Measurements from ENCODE around the gene KCNS3. TPM values are rescaled to one million over a fixed set of nuclear protein-coding genes. Genes with fewer than 3 reads are reported as not detected.
A peak's percentile ranks its signal among the peaks of the same experiment; 100 is the strongest.

The KCNS3 gene
- polyA plus RNA-seq, 3 donors, result 5.4 to 9.9 (median 7.7) TPM

DNA sequence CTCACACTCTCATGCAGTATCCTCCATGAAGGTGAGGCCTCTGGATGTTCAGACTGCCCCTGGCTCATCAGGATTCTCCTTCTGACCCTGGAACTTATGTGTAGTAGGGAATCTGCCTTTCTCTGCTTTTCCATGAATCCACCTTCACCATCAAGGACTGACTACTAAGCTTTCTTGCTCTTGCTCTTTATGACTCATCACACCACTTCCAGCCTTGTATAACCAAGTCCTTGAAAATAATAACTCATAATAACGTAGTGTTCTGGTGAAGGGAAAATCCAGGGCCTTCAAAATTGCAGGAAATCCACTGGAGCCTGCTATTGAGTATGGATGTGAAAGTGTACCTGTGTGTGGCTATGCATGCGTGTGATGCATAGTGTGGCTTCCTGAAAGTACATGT, 11.3 kb upstream of the KCNS3 start:
- DNase-seq (ENCODE audit: extremely low read depth in 1 of 11, low read depth in 9 of 11, low spot score in 4 of 11), result no peak

DNA sequence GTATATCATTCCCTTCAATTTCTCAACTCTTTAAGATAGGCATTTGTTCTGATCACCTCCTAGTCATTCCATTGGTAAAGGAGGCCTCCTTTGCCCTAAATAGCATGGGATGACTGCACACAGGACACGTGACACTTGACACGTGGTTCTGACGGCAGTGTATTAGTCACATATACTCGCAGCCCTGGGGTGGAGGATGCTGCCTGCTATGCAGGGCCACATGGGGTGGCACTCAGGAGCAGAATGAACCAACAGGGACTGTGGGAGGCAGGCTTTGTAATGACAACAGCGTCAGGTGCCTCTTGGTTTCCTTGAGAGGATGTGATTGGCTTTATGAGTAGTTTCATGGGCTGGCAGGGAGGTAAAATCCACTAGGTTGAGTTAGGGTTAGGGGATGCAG, 9.3 kb upstream of the KCNS3 start:
- no peak for DNase-seq (ENCODE audit: extremely low read depth in 1 of 11, low read depth in 9 of 11, low spot score in 4 of 11)

- no peak for DNase-seq (ENCODE audit: extremely low read depth in 1 of 11, low read depth in 9 of 11, low spot score in 4 of 11)
Observed at GRCh38 chr2:17871639-17872038, 6.8 kb upstream of the KCNS3 start.

DNA sequence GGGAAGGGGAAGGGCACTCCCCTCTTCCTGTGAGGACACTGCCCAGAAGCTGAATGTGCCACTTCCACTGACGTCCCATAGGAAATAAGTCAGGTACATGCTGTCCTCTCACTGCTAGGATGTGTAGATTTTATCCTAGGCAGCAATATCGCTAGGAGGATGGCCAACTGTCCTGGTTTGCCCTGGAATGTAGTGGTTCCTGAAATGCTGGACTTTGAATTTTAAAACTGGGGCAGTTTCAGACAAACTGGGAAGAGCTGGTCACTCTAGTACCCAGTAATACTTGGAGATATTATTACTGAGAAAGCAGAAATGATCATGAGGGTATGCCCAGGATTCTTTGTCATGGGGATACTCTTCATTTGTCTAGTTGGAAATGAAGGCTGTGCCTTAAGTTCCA, 5.4 kb upstream of the KCNS3 start:
- DNase-seq (ENCODE audit: extremely low read depth in 1 of 11, low read depth in 9 of 11, low spot score in 4 of 11), result no peak

DNA sequence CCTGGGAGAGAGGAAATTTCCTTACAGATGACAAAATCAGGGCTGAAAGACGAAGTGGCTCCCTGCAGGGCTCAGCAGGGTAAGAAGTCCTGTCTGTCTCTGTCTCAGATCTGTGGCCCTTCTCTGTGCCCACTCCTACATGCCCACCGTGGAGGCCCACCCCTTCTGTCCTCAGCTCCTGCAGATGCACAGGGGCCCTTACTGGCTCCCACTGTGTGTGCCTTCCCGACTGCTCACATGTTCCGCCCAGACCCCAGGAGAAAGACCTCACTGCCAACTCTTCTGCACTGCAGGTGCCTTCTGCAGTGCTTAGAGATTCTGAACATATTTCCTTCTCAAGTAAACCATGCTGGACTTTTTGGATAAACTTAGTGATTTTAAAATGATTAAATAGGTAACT, 1.9 kb upstream of the KCNS3 start:
- DNase-seq (ENCODE audit: extremely low read depth in 1 of 11, low read depth in 9 of 11, low spot score in 4 of 11), result no peak

DNA sequence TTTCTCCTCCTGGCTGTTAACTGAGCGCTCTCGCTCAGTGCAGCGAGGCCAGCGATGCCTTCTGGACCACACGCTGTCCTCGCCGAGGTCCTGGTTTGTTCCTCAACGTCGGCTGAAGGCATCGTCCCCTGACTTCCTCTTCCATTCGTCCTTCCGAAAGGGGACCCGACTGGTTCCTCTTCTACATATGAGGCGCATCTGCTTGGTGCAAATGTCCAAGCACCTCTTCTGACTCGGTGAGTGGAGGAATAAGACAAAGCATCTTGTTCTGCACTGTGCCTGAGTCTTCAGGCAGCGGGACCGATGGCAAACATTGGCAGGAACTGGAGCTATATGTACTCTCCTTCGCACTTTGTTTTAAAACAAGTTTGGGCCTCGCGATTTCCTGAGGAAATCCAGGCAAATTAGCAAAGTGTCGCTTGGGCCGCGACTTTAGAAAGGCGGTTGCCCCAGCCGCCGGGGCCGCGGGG, 621 bp upstream of the KCNS3 start:
- DNase-seq (ENCODE audit: extremely low read depth in 1 of 11, low read depth in 9 of 11, low spot score in 4 of 11), result peak in 2 of 11 donors; percentile 7 to 12

DNA sequence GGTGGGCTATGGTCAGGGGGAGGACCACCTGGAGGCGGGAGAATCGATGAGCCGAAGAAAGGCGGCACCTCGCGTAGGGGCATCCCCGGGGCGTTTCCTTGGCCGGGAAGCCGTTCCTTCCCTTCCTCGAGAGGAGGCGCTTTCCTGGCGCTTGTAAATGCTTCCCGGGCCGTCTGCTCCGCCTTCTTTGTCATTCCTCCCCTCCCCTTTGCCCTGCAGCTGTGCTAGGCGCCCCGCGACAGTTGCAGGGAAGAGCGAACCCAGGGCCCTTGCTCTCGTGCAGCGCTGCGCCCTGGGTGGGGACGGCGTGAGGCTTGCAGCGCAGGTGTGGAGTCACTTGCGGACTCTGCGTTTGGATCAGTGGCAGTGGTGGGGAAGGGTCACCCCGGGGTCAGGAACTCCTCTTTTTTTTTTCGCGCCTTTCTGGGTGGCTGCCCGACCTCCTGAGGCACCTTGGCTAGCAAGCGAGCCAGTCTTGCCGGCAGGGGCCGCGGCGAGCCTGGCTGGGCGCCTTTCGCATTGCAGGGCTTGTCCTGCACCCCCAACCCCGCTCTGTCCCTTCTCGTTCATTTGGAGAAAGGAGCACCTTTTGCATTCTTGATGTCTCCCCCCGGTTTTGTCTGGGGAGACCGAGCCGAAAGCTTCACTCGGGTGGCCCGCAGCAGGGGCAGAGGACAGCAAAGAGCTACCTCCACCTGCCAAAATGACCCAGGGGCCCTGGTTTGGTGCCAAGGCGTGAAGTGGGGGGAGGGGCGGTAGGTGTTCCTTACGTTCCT, 858 bp downstream of the KCNS3 start:
- DNase-seq (ENCODE audit: extremely low read depth in 1 of 11, low read depth in 9 of 11, low spot score in 4 of 11), result peak in 6 of 11 donors; percentile 22 to 53 (median 42)

GRCh38 chr2:17879913-17880274, 1.4 kb downstream of the KCNS3 start:
- DNase-seq (ENCODE audit: extremely low read depth in 1 of 11, low read depth in 9 of 11, low spot score in 4 of 11), result no peak

DNA sequence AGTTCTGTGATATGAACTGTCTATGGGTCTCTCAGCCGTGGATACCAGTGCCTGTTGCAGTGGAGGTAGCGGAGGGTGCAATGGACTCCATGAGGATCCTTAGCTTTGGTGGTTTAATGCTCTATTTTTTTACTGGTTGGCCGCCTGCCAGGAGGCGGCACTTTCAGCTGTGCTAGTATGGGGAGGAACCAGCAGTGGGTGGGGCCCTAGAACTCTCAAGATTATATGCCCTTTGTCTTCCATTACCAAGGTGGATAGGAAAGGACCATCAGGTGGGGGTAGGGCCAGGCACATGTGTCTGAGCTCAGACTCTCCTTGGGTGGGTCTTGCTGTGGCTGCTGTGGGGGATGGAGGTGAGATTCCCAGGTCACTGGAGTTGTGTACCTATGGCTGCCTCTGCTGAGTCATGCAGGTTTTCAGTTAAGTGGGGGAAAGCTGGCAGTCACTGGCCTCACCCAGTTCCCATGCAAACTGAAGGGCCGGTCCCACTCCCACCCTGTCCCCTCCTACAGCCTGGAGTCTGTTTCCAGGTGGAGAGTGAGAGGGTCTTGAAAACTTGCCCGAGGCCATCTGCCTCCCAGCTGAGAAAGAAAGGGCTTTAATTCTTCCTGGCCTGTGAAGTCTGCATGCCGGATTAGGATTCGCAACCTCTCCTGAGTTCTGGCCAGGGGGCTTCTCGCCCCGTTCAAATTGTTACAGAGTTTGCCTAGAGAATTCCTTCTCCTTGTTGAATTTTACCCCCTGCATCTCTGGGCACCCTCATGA, 14.5 kb downstream of the KCNS3 start:
- DNase-seq (ENCODE audit: extremely low read depth in 1 of 11, low read depth in 9 of 11, low spot score in 4 of 11), result no peak

DNA sequence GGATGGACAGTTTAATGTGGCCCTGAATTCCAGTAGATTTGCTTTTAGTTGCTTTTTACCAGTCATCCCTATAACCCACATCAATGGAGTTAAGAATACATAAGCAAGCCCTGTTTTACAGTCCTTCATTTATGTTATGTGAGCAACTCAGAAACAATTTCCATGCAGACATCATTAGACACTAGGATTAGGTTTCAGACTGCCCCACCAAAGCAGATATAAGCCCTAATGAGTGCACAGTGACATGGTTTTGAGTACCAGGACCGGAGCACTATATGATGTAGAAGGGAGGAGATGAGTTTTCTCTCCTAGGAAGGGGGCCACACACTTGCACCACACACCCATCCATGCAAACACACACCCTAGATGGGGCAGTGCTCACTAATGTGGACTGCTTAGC, 15.5 kb downstream of the KCNS3 start:
- no peak for DNase-seq (ENCODE audit: extremely low read depth in 1 of 11, low read depth in 9 of 11, low spot score in 4 of 11)

GRCh38 chr2:17894556-17894955, 16.1 kb downstream of the KCNS3 start:
- no peak for DNase-seq (ENCODE audit: extremely low read depth in 1 of 11, low read depth in 9 of 11, low spot score in 4 of 11)

DNA sequence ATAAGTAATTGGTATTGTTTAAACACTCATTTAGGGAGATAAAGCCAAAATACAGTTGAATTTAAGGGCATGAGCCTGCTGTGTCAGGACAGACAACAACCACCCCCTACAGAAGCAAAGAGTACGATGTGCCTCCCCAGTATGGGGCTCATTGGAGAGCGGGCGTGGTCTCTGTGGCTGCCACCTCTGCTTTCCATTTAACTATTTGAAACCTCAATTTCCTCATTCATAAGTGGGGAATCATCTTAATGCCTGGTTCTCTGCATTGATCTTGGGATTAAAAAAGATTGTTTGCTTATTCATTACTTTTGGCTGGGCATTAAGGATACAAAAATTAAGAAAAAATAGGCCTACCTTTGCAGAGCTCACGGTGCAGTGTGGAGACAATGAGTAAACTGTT, 21.4 kb downstream of the KCNS3 start:
- DNase-seq (ENCODE audit: extremely low read depth in 1 of 11, low read depth in 9 of 11, low spot score in 4 of 11), result no peak

DNA sequence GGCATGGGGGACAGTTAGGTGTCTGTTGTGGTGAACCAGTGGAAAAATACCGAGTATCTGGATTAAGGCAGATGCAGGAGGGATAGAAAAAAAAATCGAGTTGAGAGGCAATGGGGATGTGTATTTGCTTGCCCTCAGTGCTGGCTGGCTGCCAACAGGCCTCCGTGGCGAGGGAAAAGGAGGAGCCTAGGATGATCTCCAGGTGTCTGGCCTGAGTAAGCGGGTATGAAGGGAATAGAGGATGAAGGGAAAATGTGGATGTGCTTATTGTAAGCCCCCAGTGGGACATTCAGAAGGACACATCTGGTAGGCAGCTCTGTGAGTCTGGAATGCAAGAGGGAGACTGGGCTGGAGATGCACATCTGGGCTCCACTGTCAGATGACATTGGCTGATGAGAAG, 22.8 kb downstream of the KCNS3 start:
- DNase-seq (ENCODE audit: extremely low read depth in 1 of 11, low read depth in 9 of 11, low spot score in 4 of 11), result no peak

DNA sequence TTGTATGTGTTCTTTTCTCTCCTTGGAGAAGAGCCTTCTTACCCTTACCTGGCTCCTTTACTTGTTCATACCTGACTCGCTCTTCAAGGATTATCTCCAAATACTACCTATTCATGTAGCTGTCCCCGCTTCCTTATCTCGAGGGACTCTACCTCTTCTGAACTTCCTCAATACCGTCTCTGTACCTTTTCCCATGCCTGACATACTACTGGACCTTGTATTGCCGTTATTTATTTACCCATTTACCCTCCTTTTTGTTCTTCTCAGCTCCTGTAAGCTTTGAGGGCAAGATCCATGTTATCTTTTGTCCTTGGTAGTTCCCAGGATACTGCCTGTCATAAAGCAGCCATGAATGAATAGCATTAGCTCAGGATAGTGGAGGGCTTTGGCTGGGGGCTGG, 32.5 kb downstream of the KCNS3 start:
- DNase-seq (ENCODE audit: extremely low read depth in 1 of 11, low read depth in 9 of 11, low spot score in 4 of 11), result no peak

DNA sequence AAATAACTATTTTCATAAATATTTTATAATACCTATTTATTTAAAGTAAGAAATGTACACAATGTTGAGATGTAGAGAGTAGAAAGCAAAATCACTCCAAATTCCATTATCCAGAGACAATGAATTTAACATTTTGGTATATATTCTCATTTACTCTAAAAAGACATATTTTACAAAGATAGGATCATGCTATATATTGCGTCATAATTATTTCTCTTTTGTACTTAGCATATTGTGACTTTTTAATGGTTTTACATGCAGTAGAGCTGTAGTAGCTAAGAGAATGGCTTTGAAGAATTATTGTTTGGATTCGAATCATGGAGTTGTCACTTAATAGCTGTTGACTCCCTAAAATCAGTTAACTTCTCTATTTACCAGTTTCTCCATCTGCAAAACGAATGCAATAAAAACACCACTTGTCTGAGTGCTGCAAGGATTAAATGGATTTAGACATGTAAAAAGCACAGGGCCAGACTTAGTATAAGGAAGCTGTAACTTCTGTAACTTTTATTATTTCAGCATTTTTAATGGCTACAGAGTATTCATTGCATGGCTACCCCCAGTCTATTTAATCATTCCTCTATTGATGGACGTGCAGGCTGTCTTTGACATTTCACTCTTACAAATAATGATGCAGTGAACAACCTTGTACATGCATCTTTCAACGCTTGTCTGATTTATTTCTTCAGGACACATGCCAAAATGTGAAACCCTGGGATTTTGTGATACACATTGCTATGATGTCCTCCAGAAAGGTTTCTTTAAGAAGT, 33.2 kb downstream of the KCNS3 start:
- DNase-seq (ENCODE audit: extremely low read depth in 1 of 11, low read depth in 9 of 11, low spot score in 4 of 11), result no peak

DNA sequence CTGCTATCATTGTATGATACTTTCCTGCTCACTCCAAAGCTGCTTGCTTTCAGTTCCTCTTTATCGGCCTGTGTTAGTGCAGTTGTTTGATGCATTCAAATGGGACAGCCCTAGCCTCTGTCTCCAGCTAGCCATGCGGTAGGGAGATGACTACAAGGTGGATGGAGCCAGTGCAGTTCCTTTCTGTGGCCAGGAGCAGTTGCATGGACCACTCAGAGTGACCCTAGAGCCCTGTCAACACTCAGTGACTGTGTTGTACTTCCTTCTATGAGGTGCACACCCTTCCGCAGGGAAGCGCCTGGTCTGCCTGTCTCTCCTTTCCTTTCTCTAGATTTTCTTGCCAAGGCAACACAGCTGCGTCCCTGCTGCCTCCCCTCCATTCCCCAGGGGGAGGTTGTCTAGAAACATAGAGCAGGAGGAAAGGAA, 33.8 kb downstream of the KCNS3 start:
- no peak for DNase-seq (ENCODE audit: extremely low read depth in 1 of 11, low read depth in 9 of 11, low spot score in 4 of 11)

DNA sequence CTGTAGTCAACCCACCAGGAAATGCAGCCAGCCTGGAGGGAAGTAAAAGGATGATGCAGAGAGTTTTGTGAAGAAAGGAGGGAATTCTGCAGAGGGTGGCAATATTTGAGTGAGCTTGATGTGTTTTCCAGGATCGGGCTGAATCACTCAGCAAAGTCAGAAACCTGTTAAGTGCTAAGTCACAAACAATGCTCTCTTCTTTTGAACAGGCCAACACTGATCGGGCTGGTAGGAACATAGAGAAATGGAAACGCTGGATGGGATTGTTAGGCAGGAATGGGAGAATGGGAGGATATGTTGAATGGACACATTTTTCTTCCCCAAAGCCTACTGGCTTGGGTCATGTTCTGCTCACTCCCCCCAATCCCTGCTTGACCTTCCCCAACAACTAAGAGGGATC, 36.6 kb downstream of the KCNS3 start:
- no peak for DNase-seq (ENCODE audit: extremely low read depth in 1 of 11, low read depth in 9 of 11, low spot score in 4 of 11)

- no peak for DNase-seq (ENCODE audit: extremely low read depth in 1 of 11, low read depth in 9 of 11, low spot score in 4 of 11)
Observed at GRCh38 chr2:17915811-17916518, 37.5 kb downstream of the KCNS3 start.

DNA sequence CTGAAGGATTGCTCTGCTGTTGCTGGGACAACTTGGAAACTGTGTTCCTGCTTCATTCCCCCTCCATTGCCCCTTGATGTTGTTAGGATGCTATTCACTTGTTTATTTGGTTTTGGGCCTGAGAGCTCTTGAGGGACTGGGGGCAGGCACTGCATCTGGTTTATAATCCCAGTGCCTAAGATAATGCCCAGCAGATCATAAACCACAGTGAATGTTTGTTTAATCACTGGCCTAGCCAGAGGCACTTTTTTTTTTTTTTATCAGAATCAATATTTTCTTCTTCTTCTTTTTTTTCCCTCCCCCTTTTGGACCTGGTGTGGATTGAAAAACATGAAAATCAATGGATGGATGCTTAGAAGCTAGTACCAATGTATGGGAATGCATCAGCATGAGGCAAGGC, 38.1 kb downstream of the KCNS3 start:
- no peak for DNase-seq (ENCODE audit: extremely low read depth in 1 of 11, low read depth in 9 of 11, low spot score in 4 of 11)
